Spleen (tissue), 11 donors: ENCODE results near the gene GKAP1. TPM values are rescaled to one million over a fixed set of nuclear protein-coding genes. Genes with fewer than 3 reads are reported as not detected.
"Not testable (repeated sequence)": the region's sequence is repeated elsewhere in the genome, so short reads cannot be mapped to it uniquely, and the experiment has no call there.

Experiments
- DNase-seq: peaks from one replicate; pipeline ENCODE4 v3.0.0-alpha.2; 2020
- H3K27ac ChIP-seq, 8 donors: fragments of 200-600 bp; sonication (generic) in 7 of 8; 1 replicate in 4 of 8; 2 replicates in 4 of 8; pipeline versions ENCODE4 v1.5.0 to v1.8.0; 2016 to 2021; ENCODE audit warnings: inconsistent platforms in 4 of 8, mild to moderate bottlenecking in 4 of 8, moderate library complexity in 1 of 8
- H3K27me3 ChIP-seq, 7 donors: fragments of 200-600 bp; sonication (generic) in 6 of 7; replicated peaks in 1 of 7; 1 replicate in 4 of 7; 2 replicates in 3 of 7; pipeline versions ENCODE4 v1.5.0 to v1.8.0; 2016 to 2021; ENCODE audit warnings: inconsistent platforms in 3 of 7, mild to moderate bottlenecking in 1 of 7
- H3K36me3 ChIP-seq, 6 donors: fragments of 200-600 bp; sonication (generic) in 5 of 6; 1 replicate in 4 of 6; 2 replicates in 2 of 6; pipeline versions ENCODE4 v1.5.0 to v1.8.0; 2016 to 2021; ENCODE audit warnings: inconsistent platforms in 2 of 6
- H3K4me1 ChIP-seq, 6 donors: fragments of 200-600 bp; sonication (generic) in 5 of 6; 1 replicate in 3 of 6; 2 replicates in 3 of 6; pipeline versions ENCODE4 v1.5.0 to v1.8.0; 2016 to 2021; ENCODE audit warnings: inconsistent platforms in 3 of 6
- H3K4me3 ChIP-seq, 8 donors: fragments of 200-600 bp; sonication (generic) in 7 of 8; 1 replicate in 4 of 8; 2 replicates in 4 of 8; pipeline versions ENCODE4 v1.5.0 to v1.8.0; 2016 to 2021; ENCODE audit warnings: inconsistent platforms in 4 of 8, mild to moderate bottlenecking in 4 of 8, moderate library complexity in 2 of 8
- H3K9me3 ChIP-seq, 8 donors: fragments of 200-600 bp; sonication (generic) in 7 of 8; 1 replicate in 4 of 8; 2 replicates in 4 of 8; pipeline versions ENCODE4 v1.5.0 to v1.8.0; 2016 to 2021; ENCODE audit warnings: inconsistent platforms in 4 of 8
- CTCF ChIP-seq, 11 experiments: fragments of 200-600 bp in 7 of 11; fragments of 450-650 bp in 4 of 11; sonication (generic) in 4 of 11; IDR thresholded peaks in 8 of 11; conservative IDR thresholded peaks in 3 of 11; 1 replicate in 7 of 11; 2 replicates in 4 of 11; pipeline versions ENCODE4 v1.4.0 to v1.8.0; 2016 to 2021; ENCODE audit warnings: antibody characterized with exemption in 11 of 11, inconsistent platforms in 4 of 11, mild to moderate bottlenecking in 1 of 11
- POLR2A ChIP-seq, 3 donors: fragments of 450-650 bp; IDR thresholded peaks; one replicate each; pipeline ENCODE4 v1.5.1; 2017; ENCODE audit warnings: antibody characterized with exemption in 3 of 3, mild to moderate bottlenecking in 1 of 3
- POLR2AphosphoS5 ChIP-seq, 3 donors: sonication (generic); formaldehyde crosslinking; IDR thresholded peaks; one replicate each; pipeline ENCODE4 v1.5.1; 2017; ENCODE audit warnings: antibody characterized with exemption in 3 of 3
- WGBS, 5 donors: extraction: QIAGEN DNeasy Blood & Tissue Kit in 3 of 5; methylation state at CpG; one replicate each; pipeline versions ENCODE4 v1.1.5 to v1.1.7; 2013 to 2018; 5-methylcytosine and 5-hydroxymethylcytosine counted together
- intact Hi-C: fragments of 100-400 bp; cut with DNase I; formaldehyde crosslinking; loops from one replicate; pipeline ENCODE4 v1.15.0; 2023; ENCODE audit warnings: low total_unique reads
- polyA plus RNA-seq, 3 donors: library from polyadenylated mRNA; stranded (reverse); fragments of 200-250 nt; gene quantifications; one replicate each; pipeline ENCODE4 v1.2.1, GENCODE V29; 2013
- total RNA-seq, 7 donors: library from RNA; depleted of rRNA in 3 of 7; stranded (reverse); fragments of >200 nt in 3 of 7; fragmentation: NEBNext Ultra II Directional in 4 of 7; extraction: Animal tissue kit (Norgen Biotek cat#: 25700) in 4 of 7; gene quantifications; one replicate each; pipeline versions ENCODE4 v1.1.0 to v1.2.1, GENCODE V29; 2016 to 2021
- donor health status: healthy with polysubstance abuse.
- donor health status: DM: no; HTN: no; CAD: no; lungs with moderate emphysema.
- donor health status: DM: no; HTN: no; CAD: no.
- donor health status: Bipolar disorder and iron deficiency.
- donor health status: healthy.
- donor health status: DM: no; HTN: no; CAD: no.
- donor health status: DM: yes; HTN: yes; CAD: no.

The GKAP1 gene
- total and polyA plus RNA-seq, 10 donors: 3.9 to 15.8 (median 6.0) TPM

DNA sequence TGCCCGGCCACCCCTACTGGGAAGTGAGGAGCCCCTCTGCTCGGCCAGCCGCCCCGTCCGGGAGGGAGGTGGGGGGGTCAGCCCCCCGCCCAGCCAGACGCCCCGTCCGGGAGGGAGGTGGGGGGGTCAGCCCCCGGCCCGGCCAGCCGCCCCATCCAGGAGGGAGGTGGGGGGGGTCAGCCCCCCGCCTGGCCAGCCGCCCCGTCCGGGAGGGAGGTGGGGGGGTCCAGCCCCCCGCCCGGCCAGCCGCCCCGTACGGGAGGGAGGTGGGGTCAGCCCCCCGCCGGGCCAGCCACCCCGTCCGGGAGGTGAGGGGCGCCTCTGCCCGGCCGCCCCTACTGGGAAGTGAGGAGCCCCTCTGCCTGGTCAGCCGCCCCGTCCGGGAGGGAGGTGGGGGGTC is 13.1 kb downstream of the GKAP1 start:
- 91 to 100% (median 98%) methylated on average over 3 to 31 of the region's 31 CpGs; no CpG with 5 or more reads in 1 of the 5 donors for WGBS, 5 donors
- DNase-seq, H3K4me3 ChIP-seq, intact Hi-C loops, H3K27ac ChIP-seq, H3K9me3 ChIP-seq, H3K4me1 ChIP-seq, H3K27me3 ChIP-seq: not testable (repeated sequence)
- peaks cover 0 to 18% (median 3%) of the 10 kb centered on the region in 6 donors for H3K36me3 ChIP-seq

GRCh38 chr9:83803941-83804340 is 13.6 kb downstream of the GKAP1 start:
- H3K4me1 ChIP-seq, H3K4me3 ChIP-seq, H3K27me3 ChIP-seq, intact Hi-C loops, DNase-seq, H3K9me3 ChIP-seq, H3K27ac ChIP-seq: not testable (repeated sequence)
- peaks cover 0 to 22% (median 4%) of the 10 kb centered on the region in 6 donors for H3K36me3 ChIP-seq
- WGBS, 5 donors: 90 to 100% (median 98%) methylated on average over 1 to 30 of the region's 33 CpGs; no CpG with 5 or more reads in 1 of the 5 donors

GRCh38 chr9:83800236-83801033 is 17.1 kb downstream of the GKAP1 start:
- DNase-seq: no peak
- Histone ChIP-seq H3K27me3 (no peaks in the 10 kb centered on the region), H3K4me3 (no peak overlapping the region), H3K9me3 (no peaks in the 10 kb centered on the region), H3K36me3 (peaks cover 0 to 31% (median 8%) of the 10 kb centered on the region in 6 donors), H3K27ac (no peak overlapping the region), H3K4me1 (no peaks in the 10 kb centered on the region)
- TF ChIP-seq POLR2A (IDR thresholded peaks at IDR 0.05) (no peak), POLR2AphosphoS5 (IDR thresholded peaks at IDR 0.05) (no peak), CTCF (IDR thresholded peaks at IDR 0.05 in 8 of 11, conservative IDR thresholded peaks at IDR 0.05 in 3 of 11) (no peak)
- WGBS, 5 donors: 90 to 95% (median 92%) methylated on average over 13 of the region's 13 CpGs
- intact Hi-C loops: no loop called here

DNA sequence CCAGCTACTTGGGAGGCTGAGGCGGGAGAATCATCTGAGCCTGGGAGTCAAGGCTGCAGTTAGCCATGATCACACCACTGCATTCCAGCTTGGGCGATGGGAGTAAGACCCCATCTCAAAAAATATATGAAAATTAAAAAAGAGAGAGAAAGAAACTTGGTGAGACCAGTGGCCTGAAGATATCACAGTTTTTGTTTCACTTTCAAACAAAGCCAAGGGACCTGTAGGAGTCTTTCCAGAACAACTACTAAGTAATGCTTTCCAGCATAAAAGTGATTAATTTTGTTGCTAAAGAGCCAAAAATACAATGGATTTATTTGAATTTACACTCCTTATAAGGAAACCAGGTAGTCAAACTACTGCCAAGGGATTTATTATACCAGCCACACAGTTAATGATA is 23.5 kb downstream of the GKAP1 start:
- TF ChIP-seq CTCF (IDR thresholded peaks at IDR 0.05 in 8 of 11, conservative IDR thresholded peaks at IDR 0.05 in 3 of 11) (no peak), POLR2AphosphoS5 (IDR thresholded peaks at IDR 0.05) (no peak), POLR2A (IDR thresholded peaks at IDR 0.05) (no peak)
- H3K27me3 ChIP-seq: no peaks in the 10 kb centered on the region
- no peaks in the 10 kb centered on the region for H3K4me1 ChIP-seq
- H3K9me3 ChIP-seq: no peaks in the 10 kb centered on the region
- no peak overlapping the region for H3K4me3 ChIP-seq
- peaks cover 0 to 35% (median 8%) of the 10 kb centered on the region in 6 donors for H3K36me3 ChIP-seq
- intact Hi-C loops: no loop called here
- no peak for DNase-seq
- no peak overlapping the region for H3K27ac ChIP-seq
- WGBS, 5 donors: 92 to 98% (median 95%) methylated on average over 2 of the region's 2 CpGs

GRCh38 chr9:83792746-83793145 is 24.8 kb downstream of the GKAP1 start:
- TF ChIP-seq POLR2AphosphoS5 (IDR thresholded peaks at IDR 0.05) (no peak), POLR2A (IDR thresholded peaks at IDR 0.05) (no peak), CTCF (IDR thresholded peaks at IDR 0.05 in 8 of 11, conservative IDR thresholded peaks at IDR 0.05 in 3 of 11) (no peak)
- peaks cover 0 to 26% (median 0%) of the 10 kb centered on the region in 6 donors for H3K36me3 ChIP-seq
- WGBS, 5 donors: 82 to 91% (median 84%) methylated on average over 1 of the region's 1 CpG
- no peak for DNase-seq
- no peaks in the 10 kb centered on the region for H3K27me3 ChIP-seq
- intact Hi-C loops: no loop called here
- H3K27ac ChIP-seq: no peak overlapping the region
- no peaks in the 10 kb centered on the region for H3K4me1 ChIP-seq
- no peak overlapping the region for H3K4me3 ChIP-seq
- no peaks in the 10 kb centered on the region for H3K9me3 ChIP-seq
